Activated gamma-delta T cell (primary cell): Measurements from ENCODE around the gene NBPF15.
"Not testable (repeated sequence)": the region's sequence is repeated elsewhere in the genome, so short reads cannot be mapped to it uniquely, and the experiment has no call there.

ENCODE experiments used
- DNase-seq: peaks from one replicate; lab custom pipeline; 2025; lab: John Stamatoyannopoulos, UW
- total RNA-seq, 2 donors: gene quantifications; one replicate each; lab custom pipeline; 2026; lab: John Stamatoyannopoulos, UW

NBPF15 gene, protein sequence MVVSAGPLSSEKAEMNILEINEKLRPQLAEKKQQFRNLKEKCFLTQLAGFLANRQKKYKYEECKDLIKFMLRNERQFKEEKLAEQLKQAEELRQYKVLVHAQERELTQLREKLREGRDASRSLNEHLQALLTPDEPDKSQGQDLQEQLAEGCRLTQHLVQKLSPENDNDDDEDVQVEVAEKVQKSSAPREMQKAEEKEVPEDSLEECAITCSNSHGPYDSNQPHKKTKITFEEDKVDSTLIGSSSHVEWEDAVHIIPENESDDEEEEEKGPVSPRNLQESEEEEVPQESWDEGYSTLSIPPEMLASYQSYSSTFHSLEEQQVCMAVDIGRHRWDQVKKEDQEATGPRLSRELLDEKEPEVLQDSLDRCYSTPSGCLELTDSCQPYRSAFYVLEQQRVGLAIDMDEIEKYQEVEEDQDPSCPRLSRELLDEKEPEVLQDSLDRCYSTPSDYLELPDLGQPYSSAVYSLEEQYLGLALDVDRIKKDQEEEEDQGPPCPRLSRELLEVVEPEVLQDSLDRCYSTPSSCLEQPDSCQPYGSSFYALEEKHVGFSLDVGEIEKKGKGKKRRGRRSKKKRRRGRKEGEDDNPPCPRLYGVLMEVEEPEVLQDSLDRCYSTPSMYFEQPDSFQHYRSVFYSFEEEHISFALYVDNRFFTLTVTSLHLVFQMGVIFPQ
- 61.8 to 72.3 reads per million in 2 donors for total RNA-seq

DNA sequence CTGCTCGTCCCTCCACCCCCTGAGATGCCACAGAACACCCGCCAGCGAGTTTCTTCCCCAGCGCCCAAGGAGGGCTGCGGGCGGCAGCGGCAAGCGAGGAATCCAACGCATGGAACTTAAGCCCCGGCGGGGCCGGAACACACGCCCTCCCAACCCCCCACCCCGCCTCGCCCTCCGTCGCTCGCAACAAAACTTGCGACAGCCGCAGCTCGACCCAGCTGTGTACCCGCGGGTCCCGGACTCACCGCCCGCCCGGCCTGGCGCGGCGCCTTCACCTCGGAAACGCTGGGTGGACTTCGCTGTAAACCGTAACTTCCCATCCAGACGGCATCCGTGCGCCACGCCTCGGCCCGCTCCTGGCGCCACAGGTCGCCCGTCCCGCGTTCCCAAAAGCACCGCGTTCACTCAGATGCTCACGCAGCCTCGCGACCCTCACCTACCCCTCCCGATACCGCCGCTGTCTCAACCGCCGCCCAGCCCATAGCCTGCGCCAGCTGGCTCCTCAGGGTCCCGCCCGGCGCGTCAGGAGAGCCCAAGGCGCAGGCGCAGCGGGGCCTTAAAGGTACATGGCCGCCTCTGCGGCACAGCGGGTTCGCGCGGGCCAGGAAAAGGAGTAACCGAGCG is at the start of gene NBPF15:
Gene NBPF15, minus strand, starts transcription at position 534 of the 624 bp plus-strand sequence. CDS start 21,666 bp downstream, outside the sequence.
- peak; percentile 59 for DNase-seq

DNA sequence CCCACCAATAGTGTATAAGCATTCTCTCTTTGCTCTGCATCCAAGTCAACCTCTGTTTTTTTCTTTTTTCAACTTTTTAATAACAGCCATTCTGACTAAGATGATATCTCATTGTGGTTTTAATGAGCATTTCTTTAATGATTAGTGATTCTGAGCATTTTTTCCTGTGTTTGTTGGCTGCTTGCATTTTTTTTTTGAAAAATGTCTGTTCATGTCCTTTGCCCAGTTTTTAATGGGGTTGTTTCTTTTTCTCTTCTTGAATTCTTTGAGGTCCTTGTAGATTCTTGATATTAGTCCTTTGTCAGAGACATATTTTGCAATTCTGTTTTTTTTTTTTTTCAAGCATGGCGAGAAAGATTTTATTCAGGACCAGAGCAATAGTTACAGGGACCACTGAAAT is 35.0 kb upstream of the NBPF15 start:
- DNase-seq, result not testable (repeated sequence)

DNA sequence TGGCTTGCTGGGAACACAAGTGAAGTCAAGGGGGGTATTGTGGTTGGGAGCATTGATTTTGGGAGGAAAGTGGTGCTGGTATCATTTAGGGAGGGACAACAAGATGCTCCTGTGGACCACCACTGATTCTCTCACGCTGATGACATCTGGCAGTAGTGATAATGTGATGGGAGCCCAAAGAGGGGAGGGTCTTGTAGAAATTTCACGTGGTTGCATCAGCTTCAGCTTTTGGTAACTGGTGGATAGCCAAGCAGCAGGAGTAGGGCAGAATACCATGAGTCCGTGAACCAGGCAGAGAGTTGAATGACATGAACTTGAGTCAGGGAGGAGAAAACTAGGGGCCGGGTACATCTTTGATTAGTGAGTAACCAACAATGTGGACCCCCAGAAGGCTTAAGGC is 32.7 kb upstream of the NBPF15 start:
- DNase-seq, result not testable (repeated sequence)

DNA sequence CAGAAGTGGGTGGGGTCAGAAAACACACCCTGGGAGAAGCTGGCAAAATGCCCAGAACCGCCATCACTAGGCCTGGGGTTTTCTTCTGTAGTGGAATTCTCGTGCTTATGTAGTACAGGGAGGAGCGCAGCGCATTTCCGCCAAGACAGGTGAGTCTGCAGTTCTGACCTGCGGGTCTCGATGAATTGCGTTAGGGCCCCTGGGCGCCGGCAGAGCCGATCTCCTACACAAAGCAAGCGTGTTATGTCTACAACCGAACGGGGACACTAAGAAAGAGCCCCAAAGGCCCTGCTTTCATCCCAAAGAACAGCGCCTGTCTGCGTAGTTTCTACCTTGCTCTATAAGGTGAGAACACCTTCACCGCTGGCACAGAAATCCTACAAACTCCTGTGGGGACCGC is 28.9 kb upstream of the NBPF15 start:
- DNase-seq, result not testable (repeated sequence)

DNA sequence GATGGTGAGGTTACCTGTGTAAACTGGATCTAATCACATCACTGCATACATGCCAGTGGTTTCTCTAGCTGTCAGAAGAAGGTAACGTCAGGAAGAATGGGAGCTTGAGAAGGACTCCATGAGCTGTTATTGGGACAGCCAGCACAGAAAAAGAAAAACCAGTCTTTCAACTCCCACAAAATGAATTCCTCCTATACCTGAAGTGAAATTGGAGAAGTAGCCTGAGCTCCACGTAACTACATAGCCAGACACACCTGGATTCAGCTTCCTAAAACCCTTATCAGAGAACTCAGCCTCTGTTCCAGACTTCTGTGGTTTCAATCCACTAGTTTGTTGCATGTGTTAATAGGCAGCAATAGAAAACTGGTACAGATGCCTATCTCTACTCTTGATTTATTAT is 25.5 kb upstream of the NBPF15 start:
- DNase-seq, result not testable (repeated sequence)

DNA sequence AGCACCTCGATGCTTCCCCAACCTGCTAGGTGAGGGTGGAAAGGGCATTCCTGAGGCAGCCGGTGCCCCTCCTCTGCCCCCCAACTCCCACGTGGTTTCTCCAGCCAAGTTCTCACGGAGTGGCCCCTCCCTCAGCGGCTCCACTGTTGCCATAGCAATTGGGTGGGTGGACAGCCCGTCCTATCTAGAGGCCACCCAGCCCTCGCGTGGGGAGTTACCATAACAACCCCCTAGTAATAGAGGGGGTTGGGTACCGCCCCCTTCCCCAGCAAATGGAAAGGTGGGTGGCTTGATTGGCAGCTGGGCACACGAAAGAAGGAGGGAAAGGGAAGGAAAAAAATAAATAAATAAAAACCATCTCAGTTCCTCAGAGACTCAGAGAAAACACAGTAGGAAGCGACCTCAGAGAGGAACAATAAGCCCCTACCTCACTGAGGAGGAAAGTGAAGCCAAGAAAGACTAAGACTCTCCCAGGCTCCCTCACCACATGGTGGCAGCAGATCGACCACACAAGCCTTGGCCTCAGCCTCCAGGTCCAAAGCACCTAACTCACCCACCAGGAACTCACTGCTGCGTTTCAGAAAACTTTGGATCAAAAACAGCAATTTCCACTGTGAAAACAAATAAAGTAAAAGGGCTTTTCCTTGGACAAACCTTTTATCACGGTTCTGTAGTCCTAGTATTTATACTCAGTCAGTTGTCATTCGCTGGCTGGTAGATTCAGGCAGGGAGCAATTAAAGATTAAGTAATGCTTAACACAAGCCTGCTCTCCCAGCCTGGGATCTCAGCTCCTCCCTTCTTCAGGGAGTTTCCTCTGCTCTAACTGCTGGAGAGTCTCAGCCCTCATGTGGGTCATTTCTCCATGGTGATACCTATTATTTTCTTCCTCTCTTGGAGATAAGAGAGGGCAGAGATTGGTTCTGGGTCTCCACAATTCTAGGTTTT is 23.9 kb upstream of the NBPF15 start:
- DNase-seq, result not testable (repeated sequence)

DNA sequence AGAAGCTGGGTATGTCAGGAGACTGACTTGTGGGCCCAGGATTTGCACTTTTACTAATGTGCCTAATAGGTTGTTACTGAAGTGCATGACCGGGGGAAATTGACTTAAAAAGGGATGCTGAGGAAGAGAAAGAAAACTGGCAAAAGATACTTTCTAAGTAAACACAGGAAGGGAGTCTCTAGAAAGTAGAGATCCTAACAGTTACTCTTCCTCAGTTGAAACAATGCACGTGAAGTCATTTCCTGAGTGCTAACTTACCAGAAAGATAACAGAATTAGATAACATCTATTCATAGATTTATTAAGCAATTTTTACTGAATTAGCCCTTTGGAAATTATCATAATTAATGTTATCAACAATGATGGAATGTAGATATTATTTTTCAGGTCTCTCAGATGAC is 12.4 kb upstream of the NBPF15 start:
- DNase-seq, result not testable (repeated sequence)

DNA sequence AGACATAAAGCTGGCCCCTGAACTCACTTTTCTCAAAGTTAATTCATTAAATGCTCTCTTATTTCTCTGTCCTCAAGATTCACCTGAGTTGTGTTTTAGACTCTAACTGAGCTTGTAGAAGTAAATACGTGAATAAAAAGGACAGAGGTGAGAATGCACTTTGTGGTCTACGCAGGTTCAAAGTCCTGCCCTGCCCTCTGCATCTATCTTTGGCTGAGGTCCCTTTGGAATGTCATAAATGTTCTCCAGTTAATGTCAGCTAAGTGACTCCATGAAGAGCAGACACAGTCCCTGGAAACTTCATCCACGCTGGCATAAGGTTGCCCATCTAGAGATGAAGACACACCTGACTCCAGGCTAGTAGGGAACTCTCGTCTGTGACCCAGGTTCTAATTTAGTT is 10.0 kb upstream of the NBPF15 start:
- not testable (repeated sequence) for DNase-seq

DNA sequence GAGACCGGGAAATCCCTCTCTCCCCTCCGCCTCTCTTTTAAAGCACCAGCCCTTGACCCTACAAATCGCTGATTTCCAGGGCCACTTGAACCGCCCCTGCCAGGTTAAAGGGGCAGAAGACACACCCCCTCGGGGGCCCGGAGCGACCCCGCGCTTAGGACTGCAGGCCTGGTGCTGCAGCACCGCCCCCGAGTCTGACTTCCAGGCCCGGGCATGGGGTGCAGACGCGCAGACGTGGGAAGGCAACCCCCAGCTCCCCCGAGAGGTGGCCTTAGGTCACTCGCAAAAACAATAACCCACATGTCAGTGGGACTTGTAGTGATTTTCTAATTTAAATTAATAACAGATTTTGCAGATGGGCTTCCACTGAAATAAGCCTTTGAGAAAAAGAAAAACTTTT is 309 bp upstream of the NBPF15 start:
- DNase-seq, result not testable (repeated sequence)

DNA sequence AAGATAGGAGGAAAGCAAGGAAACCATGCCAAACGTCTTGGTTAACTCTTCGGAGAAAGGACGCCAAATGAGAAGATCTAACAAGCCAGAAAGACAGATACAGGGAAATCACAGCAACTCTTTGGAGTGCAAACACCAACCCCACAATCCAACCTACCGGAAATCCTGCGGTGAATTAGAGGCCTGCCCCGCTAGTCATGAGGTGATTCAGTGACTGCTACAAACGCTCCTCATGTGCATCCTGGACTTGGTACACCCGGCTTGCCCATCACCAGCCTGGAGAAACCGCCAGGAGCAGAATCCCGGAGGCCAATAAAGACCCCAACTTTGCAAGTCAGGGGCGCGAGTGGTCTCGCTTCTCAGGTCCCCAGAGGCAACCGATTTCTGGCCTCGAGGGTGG is 783 bp downstream of the NBPF15 start:
- DNase-seq, result not testable (repeated sequence)

DNA sequence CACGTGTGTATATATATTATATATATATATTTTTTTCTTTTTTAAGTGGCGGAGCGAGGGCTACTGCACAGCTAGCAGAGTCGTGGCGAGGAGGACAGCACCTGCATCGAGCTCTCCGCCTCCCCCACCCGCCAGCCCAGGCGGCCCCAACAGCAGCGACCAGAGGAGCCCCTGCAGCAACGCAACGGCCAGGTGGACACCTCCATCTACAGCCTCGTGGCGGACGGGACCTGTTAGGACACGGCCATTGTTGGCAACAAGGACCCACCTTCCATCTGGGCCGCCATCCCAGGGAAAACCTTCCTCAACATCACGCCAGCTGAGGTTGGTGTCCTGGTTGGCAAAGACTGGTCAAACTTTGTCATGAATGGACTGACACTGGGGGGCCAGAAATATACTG is 19.1 kb downstream of the NBPF15 start:
- DNase-seq, result not testable (repeated sequence)

DNA sequence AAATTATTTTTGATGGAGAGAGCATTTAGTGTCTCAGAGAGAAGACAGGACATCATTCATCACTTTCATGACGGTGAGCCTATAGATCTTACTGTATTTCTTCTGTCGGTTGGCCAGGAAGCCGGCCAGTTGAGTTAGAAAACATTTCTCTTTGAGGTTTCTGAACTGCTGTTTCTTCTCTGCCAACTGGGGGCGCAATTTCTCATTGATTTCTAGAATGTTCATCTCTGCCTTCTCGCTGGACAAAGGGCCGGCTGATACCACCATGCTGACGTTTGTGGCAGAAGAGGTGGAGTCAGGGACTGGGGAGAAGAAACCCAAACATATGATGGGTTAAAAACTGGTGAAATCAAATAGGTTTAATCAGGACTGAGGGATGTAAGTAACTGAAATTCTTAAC is 21.7 kb downstream of the NBPF15 start:
- not testable (repeated sequence) for DNase-seq

DNA sequence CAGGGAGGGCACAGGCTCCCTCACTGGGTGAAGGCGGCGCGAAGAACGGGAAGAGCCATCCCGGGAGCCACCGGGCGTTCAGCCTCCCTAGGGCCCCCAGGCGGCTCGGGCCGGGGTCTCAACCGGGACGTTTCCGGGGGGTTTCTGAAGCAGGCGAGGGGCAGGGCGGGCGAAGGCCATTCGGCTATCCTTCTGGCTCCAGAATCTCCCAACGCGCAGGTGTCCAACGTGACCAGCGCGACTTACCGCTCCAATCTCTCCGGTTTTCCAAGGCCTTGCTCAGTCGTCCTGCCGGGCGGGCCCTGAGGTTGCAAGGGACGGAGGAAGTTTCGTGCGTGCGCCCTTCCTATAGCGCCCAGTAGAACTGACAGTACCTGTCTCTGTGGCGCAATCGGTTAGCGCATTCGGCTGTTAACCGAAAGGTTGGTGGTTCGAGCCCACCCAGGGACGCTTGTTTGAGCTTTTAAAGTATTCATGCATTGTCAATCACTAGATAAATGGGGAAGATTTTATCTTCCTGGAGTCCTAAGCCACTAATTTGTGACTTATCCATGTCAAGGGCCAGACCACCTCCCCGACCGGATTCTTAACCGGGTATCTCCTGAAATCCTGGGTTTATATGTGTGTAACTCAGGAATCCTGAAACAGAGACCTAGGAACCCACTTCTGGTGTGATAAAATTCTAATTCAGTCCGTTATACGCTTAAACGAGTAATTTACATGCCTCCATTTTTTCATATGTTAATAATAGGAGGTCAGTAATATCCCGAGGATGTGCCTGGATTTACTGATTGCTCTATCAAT is 42.4 kb downstream of the NBPF15 start:
- not testable (repeated sequence) for DNase-seq

DNA sequence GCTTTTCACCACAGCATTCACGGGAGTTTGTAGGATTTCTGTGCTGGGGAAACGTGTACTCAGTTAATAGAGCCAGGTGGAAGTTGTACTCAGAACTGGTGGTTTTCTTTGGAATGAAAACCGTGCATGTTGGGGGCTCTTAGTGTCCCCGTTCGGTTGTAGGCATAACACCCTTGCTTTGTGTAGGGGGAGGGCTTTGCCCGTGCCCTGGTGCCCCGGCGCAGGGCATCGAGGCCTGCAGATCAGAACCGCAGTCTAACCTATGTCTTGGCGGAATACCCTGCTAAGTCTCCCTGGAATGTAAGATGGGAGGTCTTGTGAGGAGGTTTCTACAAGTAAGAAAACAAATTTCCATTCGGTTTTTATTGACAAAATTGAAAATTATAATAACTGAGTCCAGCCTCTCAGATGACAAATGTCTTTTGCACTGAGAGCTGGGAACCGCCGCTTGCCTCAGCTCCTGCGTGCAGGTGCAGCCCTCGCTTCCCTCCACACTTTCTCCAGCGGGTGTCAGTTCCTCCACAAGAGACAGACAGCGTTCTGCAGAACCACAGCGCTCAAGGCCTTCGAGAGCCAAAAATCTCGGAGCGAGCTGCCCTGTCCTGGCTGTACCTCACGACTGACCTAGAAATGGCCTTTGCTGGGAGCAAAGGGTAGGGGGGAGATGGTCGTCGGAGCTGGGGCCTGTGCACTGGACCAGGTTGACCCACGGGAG is 47.9 kb downstream of the NBPF15 start:
- not testable (repeated sequence) for DNase-seq

DNA sequence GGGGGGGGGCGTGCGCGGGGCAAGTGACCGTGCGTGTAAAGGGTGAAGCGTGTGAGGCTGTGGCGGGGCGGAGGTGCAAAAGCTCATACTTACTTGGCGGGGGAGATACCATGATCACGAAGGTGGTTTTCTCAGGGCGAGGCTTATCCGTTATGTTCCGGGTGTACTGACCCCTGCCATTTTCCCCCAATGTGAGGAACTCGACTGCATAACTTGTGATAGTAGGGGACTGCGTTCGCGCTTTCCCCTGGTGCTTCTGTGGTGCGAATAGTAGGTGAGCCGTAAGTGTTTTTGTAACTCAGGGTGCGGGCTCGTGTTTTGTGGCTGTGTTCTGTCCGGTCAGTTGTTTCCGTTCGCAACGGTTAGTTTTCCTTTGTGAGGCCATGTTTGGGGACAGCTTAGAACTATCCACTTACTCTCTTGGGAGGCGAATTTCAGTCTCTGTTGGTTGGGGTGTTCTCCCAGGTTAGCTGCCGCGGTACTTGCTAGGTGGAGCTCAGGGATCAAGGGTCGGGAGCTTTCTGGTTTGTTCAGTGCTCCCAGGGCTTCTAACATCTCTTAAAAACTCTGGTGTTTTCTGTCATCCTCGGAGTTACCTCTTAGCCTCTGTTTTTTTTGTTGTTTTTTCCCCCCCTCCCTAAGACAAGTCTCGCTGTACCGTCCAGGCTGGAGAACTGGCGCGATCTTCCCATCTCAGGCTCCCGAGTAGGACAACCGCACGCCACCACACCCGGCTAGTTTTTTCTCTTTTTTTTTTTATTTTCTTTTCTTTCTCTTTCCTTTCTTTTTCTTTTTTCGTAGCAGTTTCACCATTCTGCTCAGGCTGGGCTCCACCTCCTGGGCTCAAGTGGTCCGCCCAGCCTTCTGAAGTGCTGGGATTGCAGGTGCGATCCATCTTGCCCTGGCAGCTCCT is 48.7 kb downstream of the NBPF15 start:
- not testable (repeated sequence) for DNase-seq

DNA sequence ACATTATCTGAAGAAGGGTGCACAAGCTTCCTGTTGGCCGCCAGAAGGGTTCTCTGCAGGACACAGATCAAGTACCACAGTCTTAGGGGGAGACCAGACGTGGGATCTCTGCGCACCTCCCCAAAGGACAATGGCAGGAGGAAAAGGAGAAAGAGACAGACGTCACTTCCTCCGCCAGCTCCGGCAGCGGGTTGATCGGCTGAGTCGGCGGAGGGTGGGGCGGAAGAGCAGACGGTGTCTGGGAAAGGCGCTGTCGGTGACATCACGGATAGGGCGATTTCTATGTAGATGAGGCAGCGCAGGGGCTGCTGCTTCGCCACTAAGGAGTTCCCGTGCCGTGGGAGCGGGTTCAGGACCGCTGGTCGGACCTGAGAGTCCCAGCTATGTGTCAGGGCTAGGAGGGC is 49.4 kb downstream of the NBPF15 start:
- DNase-seq, result peak; percentile 60

DNA sequence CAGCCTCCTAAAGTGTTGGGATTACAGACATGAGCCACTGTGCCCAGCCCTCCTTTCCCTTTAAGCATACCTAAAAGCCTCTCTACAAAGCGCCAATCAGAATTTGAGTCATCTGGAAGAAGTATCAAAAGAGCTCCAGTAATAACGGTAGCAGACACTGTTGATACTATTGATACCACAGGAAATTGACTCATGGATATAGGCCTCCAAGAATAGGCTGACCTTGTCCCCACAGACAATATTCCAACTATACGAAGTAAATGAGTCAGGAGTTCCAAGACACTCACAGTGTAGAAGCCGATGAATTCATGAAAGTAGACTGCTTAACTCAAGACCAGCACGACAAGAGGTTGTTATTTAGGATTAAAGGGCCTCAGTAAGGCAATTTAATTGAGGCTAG is 58.7 kb downstream of the NBPF15 start:
- not testable (repeated sequence) for DNase-seq

DNA sequence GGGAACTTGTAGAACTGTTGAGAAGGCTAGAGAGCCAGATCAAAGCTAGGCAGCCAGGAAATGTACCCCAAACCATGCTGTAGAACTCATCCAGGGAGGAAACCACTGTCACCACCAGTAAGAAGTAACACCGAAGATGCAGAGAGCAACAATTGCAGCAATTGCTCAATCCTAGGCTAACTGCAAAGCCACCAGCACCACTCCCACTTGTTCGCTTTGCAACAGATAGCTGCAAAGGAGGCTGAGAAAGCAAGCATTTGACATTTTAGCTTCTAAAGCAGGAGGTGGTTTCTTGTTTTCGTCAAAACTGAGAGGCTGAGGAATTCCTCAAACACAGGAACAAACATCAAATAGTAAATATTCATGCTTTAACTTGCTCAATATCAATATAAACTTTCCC is 89.8 kb downstream of the NBPF15 start:
- not testable (repeated sequence) for DNase-seq
